Endothelial cell of umbilical vein (primary cell): ENCODE results near the gene ETV3. TPM values are rescaled to one million over a fixed set of nuclear protein-coding genes. Genes with fewer than 3 reads are reported as not detected.

ENCODE experiments used
- BruUV-seq: library from RNA; stranded (reverse); fragments of 400-500 nt; replicated peaks from 2 replicates; lab custom pipeline; 2021; lab: Mats Ljungman, UMichigan
- CTCF ChIA-PET: fragments of 300-600, 350-600 bp; sonication (Branson Sonifier 250); formaldehyde crosslinking; loops from one replicate; lab custom pipeline; 2021; ENCODE audit warnings: antibody characterized with exemption, inconsistent platforms; lab: Charles Lee
- POLR2A ChIA-PET: fragments of 300-600, 350-600 bp; sonication (Branson Sonifier 250); formaldehyde crosslinking; loops from one replicate; lab custom pipeline; 2021; ENCODE audit warnings: antibody characterized with exemption, inconsistent platforms; lab: Charles Lee
- DNase-seq: peaks from one replicate; pipeline ENCODE4 v3.0.0-alpha.2; 2011; ENCODE audit warnings: low read depth, low spot score
- FAIRE-seq: peaks from 2 replicates; lab custom pipeline; 2011; peaks lifted over from hg19 to GRCh38; lab: Jason Lieb, UNC
- H2AFZ ChIP-seq: 2 replicates; pipeline ENCODE4 v1.6.0; 2012; ENCODE audit warnings: low read depth, low read length, control low read depth, inconsistent platforms
- H3K27ac ChIP-seq: 2 replicates; pipeline ENCODE4 v1.5.1; 2011; ENCODE audit warnings: low read depth, mild to moderate bottlenecking, control low read depth, low read length, moderate library complexity; ENCODE audit not compliant: insufficient read depth
- H3K27me3 ChIP-seq, 2 experiments: 2 replicates each; pipeline versions ENCODE4 v1.6.0 to v1.6.1; 2011; ENCODE audit warnings: low read length in 2 of 2, mixed read lengths in 1 of 2; ENCODE audit not compliant: control insufficient read depth in 2 of 2, insufficient read depth in 2 of 2
- H3K36me3 ChIP-seq, 2 experiments: 2 replicates in 1 of 2; 3 replicates in 1 of 2; pipeline ENCODE4 v1.5.1; 2011; ENCODE audit warnings: low read length in 2 of 2, mild to moderate bottlenecking in 1 of 2, moderate library complexity in 1 of 2; ENCODE audit not compliant: control insufficient read depth in 2 of 2, insufficient read depth in 2 of 2; ENCODE audit errors: extremely low read depth in 1 of 2
- H3K4me1 ChIP-seq: 3 replicates; pipeline ENCODE4 v1.5.1; 2011; ENCODE audit warnings: mild to moderate bottlenecking, low read length; ENCODE audit not compliant: control insufficient read depth, insufficient read depth; ENCODE audit errors: extremely low read depth
- H3K4me2 ChIP-seq: 2 replicates; pipeline ENCODE4 v1.6.1; 2011; ENCODE audit warnings: low read length, control low read depth, mixed read lengths; ENCODE audit not compliant: insufficient read depth
- H3K4me3 ChIP-seq, 3 experiments: fragments of 200-600 bp in 1 of 3; sonication (generic), shearing (Covaris generic) in 1 of 3; replicated peaks in 1 of 3; 2 replicates each; pipeline ENCODE4 v1.5.1; 2011 to 2016; ENCODE audit warnings: control low read depth in 3 of 3, low read length in 3 of 3, mild to moderate bottlenecking in 2 of 3, inconsistent platforms in 1 of 3, low read depth in 1 of 3, moderate library complexity in 1 of 3; ENCODE audit not compliant: insufficient read depth in 1 of 3
- H3K79me2 ChIP-seq: 2 replicates; pipeline ENCODE4 v1.6.0; 2012; ENCODE audit warnings: low read length, inconsistent platforms; ENCODE audit not compliant: control insufficient read depth, insufficient read depth
- H3K9ac ChIP-seq: replicated peaks from 2 replicates; pipeline ENCODE3; 2011; ENCODE audit warnings: low read length, control low read depth; ENCODE audit not compliant: insufficient read depth; ENCODE audit errors: extremely low read depth
- H3K9me1 ChIP-seq: replicated peaks from 3 replicates; pipeline ENCODE4 v1.6.0; 2011; ENCODE audit warnings: mild to moderate bottlenecking, low read length; ENCODE audit not compliant: control insufficient read depth, insufficient read depth; ENCODE audit errors: extremely low read depth
- H3K9me3 ChIP-seq: replicated peaks from 2 replicates; pipeline ENCODE4 v1.5.1; 2012; ENCODE audit warnings: low read length, inconsistent platforms; ENCODE audit not compliant: control insufficient read depth, insufficient read depth
- H4K20me1 ChIP-seq: replicated peaks from 2 replicates; pipeline ENCODE3; 2011; ENCODE audit warnings: mild to moderate bottlenecking, low read length; ENCODE audit not compliant: control insufficient read depth, insufficient read depth; ENCODE audit errors: extremely low read depth
- EZH2 ChIP-seq: IDR thresholded peaks from 2 replicates; pipeline ENCODE4 v1.6.1; 2012; ENCODE audit warnings: borderline replicate concordance, low read depth, mild to moderate bottlenecking, moderate library complexity, low read length, inconsistent platforms; ENCODE audit not compliant: severe bottlenecking
- FOS ChIP-seq: IDR thresholded peaks from 2 replicates; pipeline ENCODE4 v1.6.1; 2011; ENCODE audit warnings: mild to moderate bottlenecking, low read length, moderate library complexity, borderline replicate concordance; ENCODE audit not compliant: insufficient read depth
- GATA2 ChIP-seq: IDR thresholded peaks from 2 replicates; pipeline ENCODE4 v1.7.0; 2011; ENCODE audit warnings: low read depth, mild to moderate bottlenecking, moderate library complexity, mixed read lengths, low read length; ENCODE audit not compliant: insufficient read length, insufficient read depth
- JUN ChIP-seq: IDR thresholded peaks from 2 replicates; pipeline ENCODE4 v1.6.1; 2011; ENCODE audit warnings: borderline replicate concordance, low read depth; ENCODE audit not compliant: insufficient read length, insufficient read depth
- MYC ChIP-seq: IDR thresholded peaks from one replicate; pipeline ENCODE4 v1.6.1; 2011; ENCODE audit warnings: mild to moderate bottlenecking, low read depth, low read length
- POLR2A ChIP-seq: IDR thresholded peaks from 2 replicates; pipeline ENCODE4 v1.6.1; 2012; ENCODE audit warnings: low read depth, mild to moderate bottlenecking, control low read depth, low read length
- POLR2AphosphoS5 ChIP-seq: IDR thresholded peaks from 2 replicates; pipeline ENCODE4 v1.6.1; 2012; ENCODE audit warnings: low read depth, mild to moderate bottlenecking, control low read depth, low read length, moderate library complexity; ENCODE audit not compliant: insufficient read depth
- dilution Hi-C: fragments of 300-500 bp; cut with MboI; formaldehyde crosslinking; loops from one replicate; pipeline ENCODE4 v1.15.0; 2019; ENCODE audit warnings: low sequenced_read_pairs; ENCODE audit not compliant: extremely low pct_ligation_motif_present
- intact Hi-C: fragments of 100-400 bp; cut with micrococcal nuclease; formaldehyde crosslinking; loops from one replicate; pipeline ENCODE4 v1.10.0; 2022
- polyA plus RNA-seq, 4 experiments: library from polyadenylated mRNA; depleted of rRNA in 3 of 4; stranded (reverse) in 3 of 4; unstranded in 1 of 4; fragments of >200 nt; gene quantifications; 2 replicates each; pipeline versions ENCODE4 v1.2.1 to v1.2.3, GENCODE V29; 2011 to 2012; ENCODE audit warnings: missing spikeins in 1 of 4
- total RNA-seq: library from RNA; stranded (reverse); gene quantifications from 2 replicates; pipeline ENCODE4 v1.2.3, GENCODE V29; 2021
- TF ChIP-seq, protein P1 (sequence below): IDR thresholded peaks from 2 replicates; pipeline ENCODE4 v1.6.1; 2011; ENCODE audit not compliant: insufficient read depth, insufficient read length
- TF ChIP-seq, protein P2 (sequence below), 2 donors: IDR thresholded peaks; 1 replicate in 1 of 2; 2 replicates in 1 of 2; pipeline ENCODE4 v1.5.1; 2011; ENCODE audit warnings: low read length in 2 of 2, mild to moderate bottlenecking in 2 of 2, moderate library complexity in 2 of 2, control low read depth in 1 of 2, inconsistent platforms in 1 of 2, low read depth in 1 of 2; ENCODE audit not compliant: insufficient read depth in 1 of 2; ENCODE audit errors: extremely low read depth in 1 of 2

Gene ETV3
- total and polyA plus RNA-seq, 2 donors (not counting 3 experiments of a cell fraction or from before 2014, with no cell fraction given) = 6.8 to 22.3 TPM

DNA sequence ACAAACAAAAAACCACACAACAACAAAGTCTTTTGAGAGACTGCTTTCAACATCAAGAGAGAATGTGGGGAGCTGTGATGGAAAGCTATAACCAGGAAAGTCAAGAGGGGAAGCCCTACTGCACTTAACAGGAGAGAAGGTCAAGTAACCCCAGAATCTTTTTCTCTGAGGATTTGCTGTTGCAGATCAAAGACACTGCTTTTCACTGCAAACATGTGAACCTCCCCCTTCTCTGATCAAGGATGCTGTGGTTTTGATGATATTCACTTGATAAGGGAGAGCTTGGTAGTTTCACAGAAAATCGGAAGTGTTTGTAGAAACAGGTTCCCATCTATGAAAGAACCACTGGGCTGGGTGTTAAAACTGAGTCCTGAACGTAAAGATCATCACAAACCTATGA lies 4.8 kb downstream of the ETV3 start:
- Histone ChIP-seq H3K9ac (no peak overlapping the region), H3K27ac (no peak overlapping the region), H3K9me1 (no peaks in the 10 kb centered on the region), H4K20me1 (peaks cover 6% of the 10 kb centered on the region), H3K4me3 (no peak overlapping the region), H3K4me2 (no peak overlapping the region), H2AFZ (no peak overlapping the region), H3K36me3 (peaks cover 32 to 35% of the 10 kb centered on the region in 2 experiments), H3K9me3 (no peaks in the 10 kb centered on the region), H3K27me3 (no peaks in the 10 kb centered on the region), H3K4me1 (peaks cover 13% of the 10 kb centered on the region), H3K79me2 (peaks cover 32% of the 10 kb centered on the region)
- POLR2A ChIA-PET = no interaction called here
- intact Hi-C loops = no loop called here
- CTCF ChIA-PET = interaction anchor here (1.7 to 7.3 kb wide), 2 partner anchors 23 to 43 kb away, joined by 6 to 96 read pairs; no protein-coding TSS in a partner anchor
- no peak for TF ChIP-seq POLR2A
- TF ChIP-seq POLR2AphosphoS5 = no peak
- TF ChIP-seq, protein P1, sequence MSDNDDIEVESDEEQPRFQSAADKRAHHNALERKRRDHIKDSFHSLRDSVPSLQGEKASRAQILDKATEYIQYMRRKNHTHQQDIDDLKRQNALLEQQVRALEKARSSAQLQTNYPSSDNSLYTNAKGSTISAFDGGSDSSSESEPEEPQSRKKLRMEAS = no peak
- no peak for TF ChIP-seq GATA2
- TF ChIP-seq JUN = no peak
- TF ChIP-seq MYC = no peak
- TF ChIP-seq EZH2 = no peak
- TF ChIP-seq FOS = no peak
- TF ChIP-seq, protein P2, sequence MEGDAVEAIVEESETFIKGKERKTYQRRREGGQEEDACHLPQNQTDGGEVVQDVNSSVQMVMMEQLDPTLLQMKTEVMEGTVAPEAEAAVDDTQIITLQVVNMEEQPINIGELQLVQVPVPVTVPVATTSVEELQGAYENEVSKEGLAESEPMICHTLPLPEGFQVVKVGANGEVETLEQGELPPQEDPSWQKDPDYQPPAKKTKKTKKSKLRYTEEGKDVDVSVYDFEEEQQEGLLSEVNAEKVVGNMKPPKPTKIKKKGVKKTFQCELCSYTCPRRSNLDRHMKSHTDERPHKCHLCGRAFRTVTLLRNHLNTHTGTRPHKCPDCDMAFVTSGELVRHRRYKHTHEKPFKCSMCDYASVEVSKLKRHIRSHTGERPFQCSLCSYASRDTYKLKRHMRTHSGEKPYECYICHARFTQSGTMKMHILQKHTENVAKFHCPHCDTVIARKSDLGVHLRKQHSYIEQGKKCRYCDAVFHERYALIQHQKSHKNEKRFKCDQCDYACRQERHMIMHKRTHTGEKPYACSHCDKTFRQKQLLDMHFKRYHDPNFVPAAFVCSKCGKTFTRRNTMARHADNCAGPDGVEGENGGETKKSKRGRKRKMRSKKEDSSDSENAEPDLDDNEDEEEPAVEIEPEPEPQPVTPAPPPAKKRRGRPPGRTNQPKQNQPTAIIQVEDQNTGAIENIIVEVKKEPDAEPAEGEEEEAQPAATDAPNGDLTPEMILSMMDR (IDR thresholded peaks at IDR 0.05; ENCODE audit: extremely low read depth in 1 of 2, insufficient read depth in 1 of 2, low read depth in 1 of 2, low read length in 2 of 2) = no peak
- no TSS peak for BruUV-seq
- FAIRE-seq (no peak), DNase-seq (no peak)
- dilution Hi-C loops = no loop called here
